ENCODE measurements around the gene CCND1. TPM values are rescaled to one million over a fixed set of nuclear protein-coding genes. Genes with fewer than 3 reads are reported as not detected.

The CCND1 gene
- total and polyA plus RNA-seq, 10 of the 15 experiments (the other 5 are each of a cell fraction or from before 2014, with no cell fraction given), result 0.09 to 6.6 (median 0.59) TPM; not detected in 2

GRCh38 chr11:69662806-69663205 lies 21.9 kb downstream of the CCND1 start:
- no TSS peak for BruUV-seq (replicated peaks)
- Histone ChIP-seq H2AFZ (ENCODE audit: control insufficient read depth, low read depth, low read length) (no peak overlapping the region), H3K27ac (ENCODE audit: control insufficient read depth, insufficient read depth) (no peak overlapping the region), H3K27me3 (replicated peaks in 1 of 2; ENCODE audit: control insufficient read depth in 2 of 2, insufficient read depth in 2 of 2, low read length in 1 of 2) (no peaks in the 10 kb centered on the region), H3K4me1 (ENCODE audit: control insufficient read depth, insufficient read depth, low read length) (no peaks in the 10 kb centered on the region), H4K20me1 (ENCODE audit: control insufficient read depth, insufficient read depth) (peaks cover 3% of the 10 kb centered on the region; the same call in 1 of the 2 replicates), H3K79me2 (ENCODE audit: control insufficient read depth, insufficient read depth, low read length) (no peaks in the 10 kb centered on the region), H3K9me3 (replicated peaks; ENCODE audit: control insufficient read depth, insufficient read depth, low read length) (no peaks in the 10 kb centered on the region), H3K4me3 (no peak overlapping the region), H3K9ac (ENCODE audit: control insufficient read depth, insufficient read depth, low read length) (no peak overlapping the region), H3K4me2 (ENCODE audit: control insufficient read depth, insufficient read depth) (no peak overlapping the region), H3K36me3 (ENCODE audit: control insufficient read depth in 2 of 2, insufficient read depth in 2 of 2, low read length in 1 of 2) (peaks cover 0 to 7% of the 10 kb centered on the region in 2 experiments; a peak in 2 of 4 replicates)
- ChIA-PET SMC1A (ENCODE audit: uncharacterized antibody, unreplicated experiment) (no interaction called here), RAD21 (ENCODE audit: unreplicated experiment) (no interaction called here), CTCF (no interaction called here), POLR2A (no interaction called here)
- TF ChIP-seq DPF2 (IDR thresholded peaks at IDR 0.05) (no peak), RELA (IDR thresholded peaks at IDR 0.05; ENCODE audit: borderline replicate concordance, partially characterized antibody) (no peak), NFXL1 (IDR thresholded peaks at IDR 0.05; ENCODE audit: borderline replicate concordance) (no peak), POLR2A (IDR thresholded peaks at IDR 0.05; ENCODE audit: low read depth, low read length) (no peak)
- DNase-seq (ENCODE audit: low read depth, low spot score) (no peak), FAIRE-seq (no peak), ATAC-seq (no peak)
- 89% methylated on average over 13 of the region's 13 CpGs for WGBS (ENCODE audit: insufficient coverage, insufficient replicate concordance, low lambda C conversion rate, missing lambda C conversion rate)
- intact Hi-C loops (cut with micrococcal nuclease; ENCODE audit: unreplicated experiment), result no loop called here
- in situ Hi-C loops (cut with MboI), result loop anchor here (10.0 kb wide), 1 partner anchor 558 kb away; no protein-coding TSS in a partner anchor

DNA sequence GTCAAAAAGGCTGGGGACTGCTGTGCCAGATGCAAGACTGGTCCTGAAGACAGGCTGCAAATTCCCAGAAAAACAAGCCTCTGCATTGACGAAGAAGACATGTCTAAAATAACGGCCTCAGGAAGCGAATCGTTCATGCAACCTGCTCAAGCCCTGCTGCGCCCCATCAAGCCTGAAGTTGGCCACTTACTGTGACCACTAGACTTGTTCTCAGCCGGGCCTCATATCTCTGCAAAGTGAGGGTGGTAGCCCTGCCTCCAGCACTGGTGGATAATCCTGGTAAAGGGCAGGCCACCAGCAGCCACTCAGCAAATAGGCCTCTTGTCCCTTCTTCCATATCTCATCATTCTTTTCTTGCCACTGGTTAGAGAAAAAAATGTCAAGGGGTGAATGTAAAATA lies 22.4 kb downstream of the CCND1 start:
- ATAC-seq, result no peak
- BruUV-seq (replicated peaks), result no TSS peak
- no peak for DNase-seq (ENCODE audit: low read depth, low spot score)
- peaks cover 3% of the 10 kb centered on the region; the same call in 1 of the 2 replicates for H4K20me1 ChIP-seq (ENCODE audit: control insufficient read depth, insufficient read depth)
- no peaks in the 10 kb centered on the region for H3K79me2 ChIP-seq (ENCODE audit: control insufficient read depth, insufficient read depth, low read length)
- in situ Hi-C loops (cut with MboI), result loop anchor here (10.0 kb wide), 1 partner anchor 559 kb away; no protein-coding TSS in a partner anchor
- no peak overlapping the region for H2AFZ ChIP-seq (ENCODE audit: control insufficient read depth, low read depth, low read length)
- ChIA-PET POLR2A (no interaction called here), RAD21 (ENCODE audit: unreplicated experiment) (no interaction called here), CTCF (no interaction called here), SMC1A (ENCODE audit: uncharacterized antibody, unreplicated experiment) (no interaction called here)
- no peak overlapping the region for H3K4me3 ChIP-seq
- no peak for FAIRE-seq
- no peak overlapping the region for H3K9ac ChIP-seq (ENCODE audit: control insufficient read depth, insufficient read depth, low read length)
- H3K27ac ChIP-seq (ENCODE audit: control insufficient read depth, insufficient read depth), result no peak overlapping the region
- WGBS (ENCODE audit: insufficient coverage, insufficient replicate concordance, low lambda C conversion rate, missing lambda C conversion rate), result 73% methylated on average over 6 of the region's 6 CpGs
- no peaks in the 10 kb centered on the region for H3K27me3 ChIP-seq (replicated peaks in 1 of 2; ENCODE audit: control insufficient read depth in 2 of 2, insufficient read depth in 2 of 2, low read length in 1 of 2)
- intact Hi-C loops (cut with micrococcal nuclease; ENCODE audit: unreplicated experiment), result no loop called here
- H3K36me3 ChIP-seq (ENCODE audit: control insufficient read depth in 2 of 2, insufficient read depth in 2 of 2, low read length in 1 of 2), result peaks cover 0 to 7% of the 10 kb centered on the region in 2 experiments; a peak in 2 of 4 replicates
- no peaks in the 10 kb centered on the region for H3K4me1 ChIP-seq (ENCODE audit: control insufficient read depth, insufficient read depth, low read length)
- H3K9me3 ChIP-seq (replicated peaks; ENCODE audit: control insufficient read depth, insufficient read depth, low read length), result no peaks in the 10 kb centered on the region
- no peak overlapping the region for H3K4me2 ChIP-seq (ENCODE audit: control insufficient read depth, insufficient read depth)
- TF ChIP-seq NFIC (IDR thresholded peaks at IDR 0.05; ENCODE audit: low read depth, low read length) (no peak), CHD4 (IDR thresholded peaks at IDR 0.05) (no peak), POLR2A (IDR thresholded peaks at IDR 0.05; ENCODE audit: low read depth, low read length) (no peak), IKZF1 (conservative IDR thresholded peaks at IDR 0.05) (no peak), NBN (IDR thresholded peaks at IDR 0.05) (no peak), PAX8 (IDR thresholded peaks at IDR 0.05) (no peak), MTA2 (IDR thresholded peaks at IDR 0.05; ENCODE audit: low read depth) (no peak), KAT2A (conservative IDR thresholded peaks at IDR 0.05; ENCODE audit: control insufficient read depth, low read depth, low read length) (no peak), POLR2AphosphoS5 (IDR thresholded peaks at IDR 0.05; ENCODE audit: low read length) (no peak), ATF3 (IDR thresholded peaks at IDR 0.05; ENCODE audit: borderline replicate concordance, extremely low read depth, low read depth, low read length) (no peak), IRF4 (IDR thresholded peaks at IDR 0.05; ENCODE audit: low read depth, low read length) (no peak), E4F1 (IDR thresholded peaks at IDR 0.05; ENCODE audit: borderline replicate concordance, partially characterized antibody) (no peak), NFYB (IDR thresholded peaks at IDR 0.05; ENCODE audit: insufficient read depth, low read depth, low read length) (no peak)
- TF ChIP-seq, protein P1, sequence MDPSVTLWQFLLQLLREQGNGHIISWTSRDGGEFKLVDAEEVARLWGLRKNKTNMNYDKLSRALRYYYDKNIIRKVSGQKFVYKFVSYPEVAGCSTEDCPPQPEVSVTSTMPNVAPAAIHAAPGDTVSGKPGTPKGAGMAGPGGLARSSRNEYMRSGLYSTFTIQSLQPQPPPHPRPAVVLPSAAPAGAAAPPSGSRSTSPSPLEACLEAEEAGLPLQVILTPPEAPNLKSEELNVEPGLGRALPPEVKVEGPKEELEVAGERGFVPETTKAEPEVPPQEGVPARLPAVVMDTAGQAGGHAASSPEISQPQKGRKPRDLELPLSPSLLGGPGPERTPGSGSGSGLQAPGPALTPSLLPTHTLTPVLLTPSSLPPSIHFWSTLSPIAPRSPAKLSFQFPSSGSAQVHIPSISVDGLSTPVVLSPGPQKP (IDR thresholded peaks at IDR 0.05; ENCODE audit: low read depth, low read length), result no peak
